Middle frontal gyrus (tissue), 1 donor: ENCODE measurements around the gene LRRC28.

Experiments
- DNase-seq: peaks from one replicate; pipeline ENCODE4 v3.0.0-alpha.2; 2015; ENCODE audit warnings: low spot score; ENCODE audit errors: extremely low spot score

The LRRC28 gene

DNA sequence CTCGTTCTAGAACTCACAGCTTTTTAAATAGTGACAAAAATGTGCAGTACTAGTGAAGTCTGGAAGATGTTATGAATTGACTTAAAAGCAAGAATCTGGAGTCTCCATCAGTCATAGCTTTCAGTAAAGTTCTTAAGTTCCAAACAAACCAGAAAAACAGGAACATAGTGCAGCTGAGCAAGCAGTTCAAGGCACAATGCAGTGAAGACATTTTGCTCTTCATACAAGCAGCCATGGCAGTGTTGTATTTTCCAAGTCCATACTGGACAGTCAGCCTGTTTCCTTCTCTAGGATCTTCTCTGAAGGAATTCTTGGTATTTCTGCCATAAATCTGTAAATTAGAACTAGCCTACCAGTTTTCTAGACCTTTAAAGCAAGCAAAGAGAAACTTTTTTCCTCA, 90.5 kb downstream of the LRRC28 start:
- DNase-seq: no peak

DNA sequence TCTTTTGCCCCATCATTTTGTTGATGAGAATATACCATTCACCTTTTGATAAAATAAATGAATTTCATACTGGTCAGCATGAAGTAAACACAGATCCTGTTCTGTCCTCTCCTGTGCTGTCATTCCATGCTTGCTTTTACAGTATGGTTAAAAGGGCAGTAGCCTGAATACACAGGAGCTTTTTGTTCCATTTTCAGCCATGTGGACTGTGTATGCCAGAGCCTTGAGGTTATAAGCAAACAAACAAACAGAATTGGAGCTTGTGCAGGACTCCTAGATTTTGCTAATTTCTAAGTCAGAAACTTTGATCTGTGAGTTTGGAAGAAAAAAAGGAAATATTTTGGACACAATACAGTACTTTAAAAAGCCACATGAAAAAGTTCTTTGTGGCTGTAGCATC, 91.9 kb downstream of the LRRC28 start:
- DNase-seq: no peak

DNA sequence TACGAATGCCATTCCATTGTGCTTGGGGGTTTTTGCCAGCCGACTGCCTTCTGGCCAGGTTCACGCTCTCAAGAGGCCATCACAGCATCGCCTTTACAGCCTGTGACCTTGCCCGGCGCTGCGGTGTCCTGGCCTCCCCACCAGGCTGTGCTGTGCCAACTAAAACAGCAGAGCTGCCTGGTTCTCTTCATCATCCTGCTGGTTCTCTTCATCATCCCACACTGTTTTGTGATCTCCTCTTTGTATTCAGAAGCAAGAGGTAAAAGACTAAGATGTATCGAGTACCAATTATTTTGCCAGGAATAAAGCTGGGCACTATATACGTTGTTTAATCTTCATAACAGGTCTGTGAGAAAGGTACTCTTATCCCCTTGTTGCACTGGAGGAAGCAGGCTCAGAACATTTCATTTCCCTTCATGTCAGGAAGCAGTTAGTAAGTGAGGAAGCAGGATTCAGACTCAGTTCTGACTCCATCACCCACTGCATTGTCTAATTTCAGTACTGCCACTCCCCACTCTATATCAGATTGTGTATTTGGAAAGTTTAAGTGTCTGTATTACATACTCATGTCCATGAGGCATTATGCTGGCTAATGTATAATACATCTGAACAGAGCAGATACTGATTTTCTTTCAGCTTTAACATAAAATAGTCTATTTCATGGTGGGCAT, 92.7 kb downstream of the LRRC28 start:
- DNase-seq: no peak

DNA sequence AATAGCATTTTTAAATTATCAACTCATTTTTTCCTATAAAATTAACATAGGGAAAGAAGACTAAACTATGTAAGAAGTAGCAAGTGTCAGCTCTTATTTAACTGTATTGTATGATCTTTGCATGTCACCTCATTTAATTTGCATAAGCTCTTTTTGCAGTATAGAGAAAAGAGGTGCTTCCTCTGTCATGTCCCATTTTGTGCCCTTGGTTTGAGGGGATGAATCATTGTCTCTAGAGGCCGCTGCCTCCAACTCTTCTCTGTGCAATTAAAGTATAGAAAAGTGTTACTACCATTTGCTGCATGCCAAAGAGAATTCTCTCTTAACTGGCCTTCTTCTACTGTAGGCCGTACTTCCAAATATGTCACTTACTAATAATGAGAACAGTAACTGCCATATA, 93.4 kb downstream of the LRRC28 start:
- no peak for DNase-seq

DNA sequence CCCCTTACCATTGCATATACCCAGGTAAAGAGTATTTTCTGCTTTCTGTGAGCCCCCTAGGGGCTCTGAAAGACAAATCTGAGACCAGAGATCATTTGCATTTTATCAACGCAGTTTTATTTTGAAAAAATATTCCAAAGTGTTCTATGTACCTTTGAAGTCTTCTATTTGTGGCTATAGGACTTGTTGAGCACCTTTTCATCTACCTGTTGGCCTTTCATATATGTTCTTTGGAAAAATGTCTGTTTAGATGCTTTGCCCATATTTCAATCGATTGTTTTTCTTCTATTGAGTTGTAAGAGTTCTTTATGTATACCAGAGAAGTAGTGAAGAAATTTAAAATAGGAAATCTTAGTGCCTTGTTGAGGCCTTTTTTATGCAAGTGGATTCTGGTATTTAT, 94.0 kb downstream of the LRRC28 start:
- DNase-seq: no peak

DNA sequence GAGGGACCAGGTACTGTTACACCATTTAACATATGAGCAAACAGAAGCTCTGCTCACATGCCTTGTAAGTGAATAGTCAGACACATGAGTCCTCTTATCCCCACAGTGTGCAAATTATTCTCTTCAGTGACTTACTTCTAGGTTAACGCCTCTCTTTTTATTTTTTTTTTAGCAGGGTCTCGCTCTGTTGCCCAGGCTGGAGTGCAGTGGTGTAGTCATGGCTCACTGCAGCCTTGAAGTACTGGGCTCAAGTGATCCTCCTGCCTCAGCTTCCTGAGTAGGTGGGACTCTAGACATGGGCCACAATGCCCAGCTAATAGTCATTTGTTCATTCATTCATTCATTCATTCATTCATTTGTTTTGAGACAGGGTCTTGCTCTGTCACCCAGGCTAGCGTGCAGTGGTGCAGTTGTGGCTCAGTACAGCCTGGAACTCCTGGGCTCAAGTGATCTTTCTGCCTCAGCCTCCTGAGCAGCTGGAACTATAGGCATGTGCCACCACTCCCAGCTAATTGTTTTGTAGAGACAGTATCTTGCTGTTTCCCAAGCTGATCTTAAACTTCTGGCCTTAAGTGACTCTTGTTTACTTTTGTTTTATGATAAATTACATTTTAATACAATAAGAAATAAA, 94.7 kb downstream of the LRRC28 start:
- no peak for DNase-seq

DNA sequence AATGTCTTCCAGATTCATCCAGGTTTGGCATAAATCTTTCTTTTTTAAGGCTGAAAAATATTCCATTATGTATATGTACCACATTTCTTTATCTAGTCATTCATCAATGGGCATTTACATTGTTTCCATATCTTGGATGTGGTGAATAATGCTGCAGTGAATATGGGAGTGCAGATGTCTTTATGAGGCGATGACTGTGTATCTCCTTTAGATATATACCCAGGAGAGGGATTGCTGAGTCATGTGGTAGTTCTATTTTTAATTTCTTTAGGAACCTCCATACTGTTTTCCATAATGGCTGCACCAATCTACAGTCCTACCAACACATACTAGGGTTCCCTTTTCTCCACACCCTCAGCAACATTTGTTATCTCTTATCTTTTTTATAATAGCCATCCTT, 96.3 kb downstream of the LRRC28 start:
- no peak for DNase-seq

DNA sequence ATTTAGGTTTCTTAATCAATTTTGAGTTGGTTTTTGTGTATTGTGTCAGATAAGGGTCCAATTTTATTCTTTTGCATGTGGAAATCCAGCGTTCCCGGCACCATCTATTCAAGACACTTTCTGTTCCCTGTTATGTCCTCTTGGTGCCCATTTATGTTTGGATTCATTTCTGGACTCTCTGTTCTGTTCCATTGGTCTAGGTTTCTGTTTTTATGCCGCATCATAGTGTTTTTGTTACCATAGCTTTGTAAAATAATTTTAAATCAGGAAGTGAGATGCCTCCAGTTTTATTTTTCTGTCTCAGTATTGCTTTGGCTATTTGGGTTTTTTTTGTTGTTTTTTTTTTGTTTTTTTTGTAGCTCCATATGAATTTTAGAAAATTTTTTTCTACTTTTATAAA, 97.1 kb downstream of the LRRC28 start:
- no peak for DNase-seq

DNA sequence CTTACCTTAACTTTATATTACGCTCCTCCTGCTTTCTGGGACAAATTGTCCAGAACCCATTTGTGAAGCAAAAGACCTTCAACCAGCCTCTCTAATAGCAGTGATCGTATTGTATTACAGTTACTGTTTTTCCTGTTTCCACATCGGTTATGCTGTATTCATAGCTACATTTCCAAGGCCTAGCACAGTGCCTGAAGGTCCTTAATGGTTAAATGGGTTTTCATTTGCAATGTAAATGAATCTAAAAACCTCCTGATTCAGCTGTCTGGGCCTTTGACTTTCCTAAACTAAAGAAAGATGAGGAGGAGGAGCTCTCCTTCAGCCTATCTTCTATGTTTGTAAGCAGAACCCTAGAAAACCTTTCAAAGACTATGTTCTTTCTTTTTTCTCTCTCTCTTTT, 99.1 kb downstream of the LRRC28 start:
- no peak for DNase-seq

DNA sequence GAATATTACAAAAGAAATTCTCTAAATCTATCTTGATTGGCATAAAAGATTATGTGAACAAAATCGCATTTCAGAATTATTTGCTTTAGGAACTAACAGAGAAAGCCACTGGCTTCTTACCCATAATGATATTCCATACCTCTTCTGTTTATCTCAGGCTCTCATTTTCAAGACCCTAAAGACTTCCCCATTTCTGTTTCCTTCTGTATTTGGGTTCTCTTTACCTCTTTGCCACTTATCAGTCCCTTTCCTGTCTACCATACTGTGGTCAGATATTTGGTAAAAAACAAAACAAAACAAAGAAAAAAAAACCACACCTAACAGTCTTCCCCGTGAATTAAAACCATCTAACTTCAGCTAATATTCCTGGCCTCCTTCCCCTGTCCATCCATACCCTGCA, 108.5 kb downstream of the LRRC28 start:
- no peak for DNase-seq

DNA sequence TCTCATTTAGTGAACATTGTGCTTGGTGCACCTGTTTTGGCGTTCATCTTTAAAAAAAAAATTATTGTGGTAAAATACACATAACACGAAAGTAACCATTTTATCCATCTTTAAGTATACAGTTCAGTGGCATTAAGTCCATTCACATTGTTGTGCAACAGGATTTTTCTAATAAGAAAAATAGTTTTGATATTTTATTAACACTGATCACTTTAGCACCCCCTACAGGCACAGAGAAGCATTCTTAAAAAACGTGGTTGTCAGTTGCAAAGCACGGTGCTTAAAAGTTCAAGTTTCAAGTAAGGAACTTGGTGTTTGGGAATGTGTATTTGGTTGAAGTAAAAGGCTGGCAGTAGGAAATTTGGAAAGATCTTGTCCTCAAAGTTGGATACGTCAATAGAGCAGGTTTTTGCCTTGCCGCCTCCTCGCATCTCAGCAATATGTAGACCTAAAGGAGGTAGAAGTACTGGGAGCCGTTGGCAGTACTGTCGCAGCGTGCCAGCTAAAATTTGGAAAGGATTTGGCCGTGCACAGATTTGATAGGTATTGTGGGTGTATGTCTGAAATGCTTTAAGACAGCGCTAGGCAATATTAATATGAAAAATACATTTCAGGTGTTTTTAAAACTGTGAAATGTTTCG, 110.4 kb downstream of the LRRC28 start:
- DNase-seq: no peak

DNA sequence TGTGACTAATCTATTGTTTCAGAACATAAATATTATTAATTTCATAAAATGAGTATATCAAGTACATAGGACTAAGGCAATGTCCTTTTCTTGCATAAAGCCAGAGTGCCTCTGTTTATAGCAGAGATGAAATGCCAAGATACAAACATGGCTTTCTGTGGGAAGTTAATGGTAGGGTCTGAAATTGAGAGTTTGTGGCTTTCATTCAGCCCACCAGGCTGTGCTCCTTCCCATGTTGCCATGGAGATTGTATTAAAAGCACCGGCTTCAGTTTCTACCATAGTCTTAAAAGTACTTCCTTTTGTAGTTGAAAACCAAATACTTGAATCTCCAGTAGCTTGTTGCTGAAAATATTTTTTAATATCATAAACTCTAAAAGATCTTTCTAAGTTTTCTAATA, 114.0 kb downstream of the LRRC28 start:
- no peak for DNase-seq

DNA sequence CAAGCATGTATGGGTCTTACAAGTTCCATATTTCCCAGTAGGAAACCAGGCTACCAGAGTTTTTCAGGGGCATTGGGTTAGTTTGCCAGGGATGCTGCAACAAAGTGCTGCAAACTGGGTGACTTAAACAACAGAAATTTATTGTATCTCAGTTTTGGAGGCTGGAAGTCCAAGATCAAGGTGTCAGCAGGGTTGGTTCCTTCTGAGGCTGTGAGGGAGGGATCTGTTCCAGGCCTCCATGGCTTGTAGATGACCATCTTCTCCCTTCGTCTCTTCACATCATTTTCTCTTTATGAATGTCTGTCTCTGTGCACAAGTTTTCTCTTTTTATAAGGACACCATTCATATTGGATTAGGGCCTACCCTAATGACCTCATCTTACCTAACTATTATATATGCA, 114.7 kb downstream of the LRRC28 start:
- no peak for DNase-seq

DNA sequence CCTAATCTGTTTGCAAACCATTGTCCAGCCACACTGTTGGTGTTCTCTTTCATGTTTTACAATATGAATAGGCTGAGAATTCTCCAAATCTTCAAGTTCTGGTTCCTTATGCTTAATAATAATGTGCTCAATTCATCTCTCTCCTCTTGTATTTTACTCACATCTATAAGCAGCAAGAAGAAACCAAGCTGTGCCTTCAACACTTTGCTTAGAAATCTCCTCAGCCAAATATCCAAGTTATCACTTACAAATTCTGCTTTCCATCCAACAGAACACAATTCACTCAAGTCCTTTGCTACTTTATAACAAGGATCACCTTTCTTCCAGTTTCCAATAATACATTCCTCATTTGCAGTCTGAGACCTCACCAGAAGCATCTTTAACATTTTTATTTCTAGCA, 117.5 kb downstream of the LRRC28 start:
- DNase-seq: no peak

DNA sequence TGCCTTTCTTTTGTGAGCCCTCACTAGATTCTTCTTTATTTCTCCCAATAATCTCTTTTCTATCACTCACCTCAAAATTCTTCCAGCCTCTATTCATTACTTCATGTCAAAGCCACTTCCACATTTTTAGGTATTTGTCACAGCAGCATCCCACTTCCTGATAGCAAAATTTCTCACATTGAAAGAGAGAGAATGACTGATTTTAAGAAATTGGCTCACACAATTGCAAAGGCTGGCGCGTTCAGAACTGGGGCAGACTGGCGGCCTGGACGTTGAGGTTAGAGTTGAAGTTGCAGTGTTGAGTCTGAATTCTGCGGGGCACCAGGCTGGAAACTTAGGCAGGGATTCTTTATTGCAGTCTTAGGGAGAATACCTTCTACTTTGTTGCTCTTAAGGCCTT, 117.9 kb downstream of the LRRC28 start:
- DNase-seq: no peak

DNA sequence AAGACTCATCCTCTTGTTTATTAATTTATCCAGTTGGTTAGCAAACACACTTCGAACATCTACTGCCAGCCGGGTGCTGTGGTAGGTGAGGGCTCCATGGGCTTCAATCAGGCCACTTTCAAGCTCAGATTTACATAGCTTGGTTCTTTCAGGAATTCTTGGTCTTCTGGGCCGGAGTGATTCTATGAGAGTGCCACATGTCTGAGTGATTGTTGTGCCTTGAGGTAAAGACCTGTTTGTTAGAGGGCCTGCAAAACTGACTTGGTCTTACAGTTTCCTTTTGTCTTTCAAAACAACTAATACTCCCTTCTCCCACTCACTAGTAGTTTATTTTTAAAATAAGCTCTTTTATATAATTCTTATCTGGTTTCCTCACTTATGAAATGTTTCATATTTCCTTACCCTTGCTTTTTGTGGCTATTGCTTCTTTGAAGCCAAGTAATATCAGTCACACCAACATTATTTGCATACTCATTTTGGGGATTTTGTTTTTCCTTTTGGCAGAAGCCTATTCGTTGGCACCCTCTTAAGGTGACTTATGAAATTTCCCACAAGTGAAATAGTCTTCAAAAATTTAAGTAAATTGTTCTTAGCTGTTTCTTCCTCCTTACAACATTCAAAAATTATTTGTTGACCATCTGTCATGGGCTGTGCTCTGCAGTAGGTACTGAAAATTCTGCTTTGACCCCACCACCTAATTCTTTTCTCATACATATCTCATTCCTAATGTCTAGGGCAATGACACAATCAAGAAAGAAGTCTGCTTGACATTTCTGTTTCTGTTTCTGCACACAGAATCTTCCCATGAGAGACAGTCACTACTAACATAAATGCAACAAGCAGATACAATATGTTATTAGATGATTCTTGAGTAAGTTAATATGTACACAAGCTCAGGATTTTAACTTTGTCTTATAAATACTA, 120.2 kb downstream of the LRRC28 start:
- DNase-seq: no peak

DNA sequence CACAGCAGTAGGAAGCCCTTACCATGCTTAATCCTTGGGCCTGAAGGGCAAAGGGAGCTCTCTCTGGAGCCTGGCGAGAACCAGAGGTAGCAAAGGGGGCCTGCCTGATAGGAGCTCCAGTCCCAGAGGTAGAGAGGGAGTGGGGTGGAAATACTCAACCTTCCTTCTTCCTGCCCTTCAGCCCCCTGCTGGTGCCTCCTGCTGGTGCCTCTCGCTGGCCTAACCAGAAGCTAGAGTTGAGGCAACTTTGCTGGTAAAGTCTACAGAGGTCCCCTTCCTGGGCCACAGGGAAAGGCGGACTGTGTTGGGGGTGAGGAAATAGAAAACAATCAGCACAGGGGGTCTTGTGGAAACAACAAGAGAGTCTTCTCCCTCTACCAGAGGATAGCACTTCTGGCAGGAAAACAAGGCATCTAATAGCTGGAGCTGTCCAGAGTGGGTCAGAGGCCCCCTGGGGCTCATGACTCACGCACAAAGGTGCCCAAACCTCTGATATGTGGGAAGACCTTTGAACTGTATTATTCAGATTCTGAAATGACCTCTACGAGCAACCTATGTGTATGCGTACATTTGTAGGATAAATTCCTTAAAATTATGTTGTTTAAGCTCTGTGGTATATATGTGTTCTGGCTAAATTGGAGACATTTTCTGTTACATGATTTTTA, 133.9 kb downstream of the LRRC28 start:
- DNase-seq: no peak

DNA sequence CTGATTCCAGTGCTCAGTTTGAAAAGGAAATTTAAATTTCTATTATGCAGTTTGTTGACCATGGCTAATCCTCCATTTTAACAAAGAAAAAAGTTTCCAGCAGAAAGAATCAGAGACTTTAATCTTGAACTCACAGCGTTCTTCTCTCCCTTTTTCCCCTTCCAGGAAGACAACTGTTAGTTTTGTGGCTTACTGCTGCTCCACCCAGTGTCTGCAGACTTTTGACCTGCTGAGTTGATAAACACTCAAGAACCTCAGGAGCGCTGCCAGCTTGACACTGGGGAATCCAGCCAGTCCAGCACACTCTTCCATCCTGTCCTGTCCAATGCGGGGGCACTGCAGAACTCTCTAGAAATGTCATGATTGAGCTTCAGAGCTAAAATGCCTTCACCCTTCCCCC, 134.6 kb downstream of the LRRC28 start:
- DNase-seq: no peak

DNA sequence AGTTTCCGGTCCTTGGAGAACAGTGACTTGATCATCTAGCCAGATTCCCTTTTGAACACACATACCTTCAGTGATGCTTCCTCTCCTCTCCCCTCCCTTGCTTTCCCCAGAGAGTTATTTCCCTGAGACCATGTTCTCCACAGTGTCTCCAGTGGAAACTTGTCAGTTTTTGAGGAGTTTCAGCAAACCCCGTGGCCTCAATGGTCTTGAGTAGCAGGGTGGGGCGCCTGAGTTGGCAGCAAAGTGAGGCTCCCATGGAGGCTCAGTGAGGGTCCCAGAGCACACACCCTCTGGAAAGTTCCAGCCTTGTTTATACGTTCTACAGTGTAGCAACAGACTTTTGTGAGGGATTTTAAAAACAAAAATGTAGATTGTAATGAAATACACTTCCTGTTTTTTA, 135.1 kb downstream of the LRRC28 start:
- DNase-seq: no peak

DNA sequence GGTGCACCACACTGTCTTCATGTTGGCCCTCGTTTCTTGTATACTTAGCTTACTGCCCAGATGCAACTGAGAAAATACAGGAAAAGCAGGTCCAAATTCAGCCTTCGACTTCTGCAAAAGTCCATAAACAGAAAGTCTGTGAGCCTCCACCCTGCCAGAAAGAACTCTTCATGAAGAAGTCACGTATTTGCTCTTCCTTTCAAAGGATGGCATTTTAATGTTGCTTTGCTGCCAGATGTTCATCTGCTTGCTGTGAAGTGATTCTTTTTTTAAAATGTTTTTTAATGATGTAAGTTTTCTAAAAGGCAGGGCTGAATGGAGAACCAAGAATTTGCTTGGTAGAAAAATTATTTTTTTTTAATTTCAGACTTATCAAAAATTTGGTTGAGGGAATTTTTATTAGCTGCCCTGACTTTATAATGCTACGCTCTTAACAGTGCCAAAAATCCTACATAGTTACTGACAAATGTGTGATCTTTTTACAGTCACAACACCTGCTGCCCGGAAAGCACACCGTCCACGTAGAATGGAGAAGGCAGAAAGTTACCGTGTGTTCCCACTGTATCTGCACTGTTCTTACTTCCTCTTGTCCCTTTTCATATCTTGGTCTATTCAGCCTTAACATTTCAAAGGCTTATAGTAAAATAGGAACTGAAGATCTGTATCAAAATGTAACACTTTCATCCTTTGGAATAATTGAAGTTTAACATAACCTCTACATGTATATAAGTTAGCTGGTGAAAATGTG, 136.3 kb downstream of the LRRC28 start:
- no peak for DNase-seq

DNA sequence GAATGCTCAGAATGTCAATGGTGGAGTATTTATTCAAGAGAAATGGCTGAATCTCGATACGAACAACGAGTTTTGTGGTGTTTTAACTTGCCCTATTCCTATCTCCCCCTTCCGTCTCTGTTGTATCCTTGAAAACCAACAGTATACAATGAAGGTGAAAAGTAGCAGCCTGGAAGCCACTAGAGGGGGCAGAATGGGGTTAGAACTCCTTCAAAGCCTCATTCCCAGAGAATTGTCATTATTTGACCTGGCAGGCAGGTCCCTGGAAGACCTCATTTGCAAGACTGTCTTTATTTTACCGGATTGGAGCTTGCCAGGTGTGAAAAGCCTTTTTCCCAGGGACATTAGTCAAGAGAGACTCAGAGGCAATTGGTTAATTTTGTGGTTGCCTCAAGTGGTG, 139.4 kb downstream of the LRRC28 start:
- no peak for DNase-seq
